Transverse colon (tissue), 4 donors: ENCODE measurements around the gene CACNB2. TPM values are rescaled to one million over a fixed set of nuclear protein-coding genes. Genes with fewer than 3 reads are reported as not detected.

Source experiments
- DNase-seq: peaks from one replicate; pipeline ENCODE4 v3.0.0-alpha.2; 2019
- H3K27ac ChIP-seq, 4 donors: fragments of 200-600 bp; sonication (generic); 2 replicates each; pipeline ENCODE4 v1.5.1; 2016 to 2018; ENCODE audit warnings: inconsistent platforms in 4 of 4
- H3K27me3 ChIP-seq: fragments of 200-600 bp; sonication (generic); 2 replicates; pipeline ENCODE4 v1.5.1; 2017; ENCODE audit warnings: inconsistent platforms
- H3K36me3 ChIP-seq, 4 donors: fragments of 200-600 bp; sonication (generic); 2 replicates each; pipeline ENCODE4 v1.5.1; 2017 to 2019; ENCODE audit warnings: inconsistent platforms in 4 of 4
- H3K4me1 ChIP-seq, 4 donors: fragments of 200-600 bp; sonication (generic); 2 replicates each; pipeline ENCODE4 v1.5.1; 2017 to 2020; ENCODE audit warnings: inconsistent platforms in 4 of 4
- H3K4me3 ChIP-seq, 4 donors: fragments of 200-600 bp; sonication (generic); 1 replicate in 1 of 4; 2 replicates in 3 of 4; pipeline versions ENCODE4 v1.5.1 to v1.6.1; 2017 to 2019; ENCODE audit warnings: inconsistent platforms in 4 of 4
- H3K9me3 ChIP-seq, 2 donors: fragments of 200-600 bp; sonication (generic); 2 replicates each; pipeline ENCODE4 v1.5.1; 2017 to 2019; ENCODE audit warnings: inconsistent platforms in 2 of 2
- EP300 ChIP-seq: sonication (generic); formaldehyde crosslinking; IDR thresholded peaks from one replicate; pipeline ENCODE4 v1.6.1; 2017; ENCODE audit warnings: antibody characterized with exemption, low read depth
- POLR2A ChIP-seq: fragments of 450-650 bp; IDR thresholded peaks from one replicate; pipeline ENCODE4 v1.6.1; 2016; ENCODE audit warnings: antibody characterized with exemption, mild to moderate bottlenecking, moderate library complexity
- POLR2AphosphoS5 ChIP-seq, 3 donors: sonication (generic); formaldehyde crosslinking; IDR thresholded peaks; one replicate each; pipeline ENCODE4 v1.6.1; 2016; ENCODE audit warnings: antibody characterized with exemption in 3 of 3
- WGBS, 2 donors: methylation state at CpG; one replicate each; pipeline ENCODE4 v1.1.5; 2018; ENCODE audit warnings: low coverage in 1 of 2; 5-methylcytosine and 5-hydroxymethylcytosine counted together
- in situ Hi-C, 4 donors: fragments of 200-750 bp; cut with MboI; loops; one replicate each; pipeline versions ENCODE4 v1.15.0 to v1.15.1; 2017; ENCODE audit warnings: low sequenced_read_pairs in 3 of 4, low pct_ligation_motif_present in 1 of 4, low pct_unique_long_range_greater_than_20kb in 1 of 4
- intact Hi-C: fragments of 100-400 bp; cut with DNase I; formaldehyde crosslinking; loops from one replicate; pipeline ENCODE4 v1.15.1; 2023; ENCODE audit warnings: low total_unique reads
- total RNA-seq, 4 donors: library from RNA; depleted of rRNA; stranded (reverse); fragments of >200 nt; gene quantifications; one replicate each; pipeline ENCODE4 v1.1.0, GENCODE V29; 2016
- TF ChIP-seq, protein P1 (sequence below), 5 experiments: fragments of 200-600 bp in 3 of 5; fragments of 450-650 bp in 2 of 5; sonication (generic) in 3 of 5; IDR thresholded peaks; 1 replicate in 2 of 5; 2 replicates in 3 of 5; pipeline ENCODE4 v1.5.1; 2016 to 2017; ENCODE audit warnings: antibody characterized with exemption in 5 of 5, inconsistent platforms in 3 of 5, mild to moderate bottlenecking in 2 of 5, moderate library complexity in 1 of 5

The CACNB2 gene
- total RNA-seq, 4 donors from 2014 or later, result 16.2 to 338 (median 23.7) TPM

GRCh38 chr10:18260310-18260922 lies 120.2 kb downstream of the CACNB2 start:
- no peaks in the 10 kb centered on the region for H3K9me3 ChIP-seq
- H3K4me3 ChIP-seq, result no peak overlapping the region
- 68 to 80% methylated on average over 5 to 18 of the region's 18 CpGs for WGBS, 2 donors
- TF ChIP-seq POLR2AphosphoS5 (IDR thresholded peaks at IDR 0.05), result no peak
- TF ChIP-seq EP300, result no peak
- TF ChIP-seq, protein P1, sequence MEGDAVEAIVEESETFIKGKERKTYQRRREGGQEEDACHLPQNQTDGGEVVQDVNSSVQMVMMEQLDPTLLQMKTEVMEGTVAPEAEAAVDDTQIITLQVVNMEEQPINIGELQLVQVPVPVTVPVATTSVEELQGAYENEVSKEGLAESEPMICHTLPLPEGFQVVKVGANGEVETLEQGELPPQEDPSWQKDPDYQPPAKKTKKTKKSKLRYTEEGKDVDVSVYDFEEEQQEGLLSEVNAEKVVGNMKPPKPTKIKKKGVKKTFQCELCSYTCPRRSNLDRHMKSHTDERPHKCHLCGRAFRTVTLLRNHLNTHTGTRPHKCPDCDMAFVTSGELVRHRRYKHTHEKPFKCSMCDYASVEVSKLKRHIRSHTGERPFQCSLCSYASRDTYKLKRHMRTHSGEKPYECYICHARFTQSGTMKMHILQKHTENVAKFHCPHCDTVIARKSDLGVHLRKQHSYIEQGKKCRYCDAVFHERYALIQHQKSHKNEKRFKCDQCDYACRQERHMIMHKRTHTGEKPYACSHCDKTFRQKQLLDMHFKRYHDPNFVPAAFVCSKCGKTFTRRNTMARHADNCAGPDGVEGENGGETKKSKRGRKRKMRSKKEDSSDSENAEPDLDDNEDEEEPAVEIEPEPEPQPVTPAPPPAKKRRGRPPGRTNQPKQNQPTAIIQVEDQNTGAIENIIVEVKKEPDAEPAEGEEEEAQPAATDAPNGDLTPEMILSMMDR (IDR thresholded peaks at IDR 0.05), result no peak
- no peak for TF ChIP-seq POLR2A
- H3K27ac ChIP-seq, result no peak overlapping the region
- H3K4me1 ChIP-seq, result no peaks in the 10 kb centered on the region
- H3K36me3 ChIP-seq, result no peaks in the 10 kb centered on the region
- in situ Hi-C loops (no loop called here), intact Hi-C loops (no loop called here)
- H3K27me3 ChIP-seq, result no peaks in the 10 kb centered on the region
- no peak for DNase-seq

GRCh38 chr10:18261063-18261610 lies 120.9 kb downstream of the CACNB2 start:
- H3K36me3 ChIP-seq, result no peaks in the 10 kb centered on the region
- TF ChIP-seq EP300 (no peak), POLR2AphosphoS5 (IDR thresholded peaks at IDR 0.05) (no peak), POLR2A (no peak)
- TF ChIP-seq, protein P1 (IDR thresholded peaks at IDR 0.05), result no peak
- H3K9me3 ChIP-seq, result no peaks in the 10 kb centered on the region
- no peak for DNase-seq
- no peak overlapping the region for H3K27ac ChIP-seq
- intact Hi-C loops, result no loop called here
- no peaks in the 10 kb centered on the region for H3K27me3 ChIP-seq
- WGBS, 2 donors, result 70 to 84% methylated on average over 12 to 15 of the region's 15 CpGs
- H3K4me1 ChIP-seq, result no peaks in the 10 kb centered on the region
- no peak overlapping the region for H3K4me3 ChIP-seq
- in situ Hi-C loops, result no loop called here

DNA sequence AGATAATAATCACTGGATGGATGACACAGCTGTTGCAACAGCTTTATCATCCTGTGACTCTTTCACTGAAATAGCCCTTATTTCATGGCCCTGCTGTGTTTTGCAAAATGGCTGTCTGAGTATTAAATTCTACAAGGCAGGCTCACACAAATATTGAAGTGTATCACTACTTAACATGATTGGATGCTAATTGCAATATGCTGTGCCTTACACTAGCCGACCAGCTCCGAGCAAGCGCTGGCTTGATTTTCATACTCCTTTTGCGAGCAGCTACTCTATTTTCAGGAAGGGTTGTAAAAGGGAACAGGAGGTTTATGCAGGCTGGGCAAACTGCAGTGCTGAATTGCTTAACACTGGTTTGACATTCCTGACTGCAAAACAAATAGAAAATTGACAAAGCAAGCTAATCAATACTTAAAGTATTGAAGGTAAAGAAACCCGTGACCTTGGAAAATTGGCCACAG lies 121.6 kb downstream of the CACNB2 start:
- Histone ChIP-seq H3K27me3 (no peaks in the 10 kb centered on the region), H3K27ac (no peak overlapping the region), H3K9me3 (no peaks in the 10 kb centered on the region), H3K4me3 (no peak overlapping the region), H3K36me3 (no peaks in the 10 kb centered on the region), H3K4me1 (no peaks in the 10 kb centered on the region)
- 80 to 90% methylated on average over 2 to 5 of the region's 5 CpGs for WGBS, 2 donors
- intact Hi-C loops (no loop called here), in situ Hi-C loops (no loop called here)
- no peak for DNase-seq
- TF ChIP-seq, protein P1 (IDR thresholded peaks at IDR 0.05), result no peak
- TF ChIP-seq POLR2AphosphoS5 (IDR thresholded peaks at IDR 0.05) (no peak), POLR2A (no peak), EP300 (no peak)

GRCh38 chr10:18264466-18265050 lies 124.3 kb downstream of the CACNB2 start:
- TF ChIP-seq EP300 (no peak), POLR2AphosphoS5 (IDR thresholded peaks at IDR 0.05) (no peak), POLR2A (no peak)
- TF ChIP-seq, protein P1 (IDR thresholded peaks at IDR 0.05), result no peak
- DNase-seq, result no peak
- intact Hi-C loops, result no loop called here
- Histone ChIP-seq H3K36me3 (no peaks in the 10 kb centered on the region), H3K9me3 (no peaks in the 10 kb centered on the region), H3K4me3 (no peak overlapping the region), H3K27ac (no peak overlapping the region), H3K4me1 (no peaks in the 10 kb centered on the region), H3K27me3 (no peaks in the 10 kb centered on the region)
- in situ Hi-C loops, result no loop called here
- WGBS, 2 donors, result 59 to 61% methylated on average over 4 to 5 of the region's 5 CpGs
